ENCODE measurements around the gene NEAT1. TPM values are rescaled to one million over a fixed set of nuclear protein-coding genes. Genes with fewer than 3 reads are reported as not detected.

The NEAT1 gene
- total RNA-seq, result 4.3 and 7.9 TPM in 2 replicates

DNA sequence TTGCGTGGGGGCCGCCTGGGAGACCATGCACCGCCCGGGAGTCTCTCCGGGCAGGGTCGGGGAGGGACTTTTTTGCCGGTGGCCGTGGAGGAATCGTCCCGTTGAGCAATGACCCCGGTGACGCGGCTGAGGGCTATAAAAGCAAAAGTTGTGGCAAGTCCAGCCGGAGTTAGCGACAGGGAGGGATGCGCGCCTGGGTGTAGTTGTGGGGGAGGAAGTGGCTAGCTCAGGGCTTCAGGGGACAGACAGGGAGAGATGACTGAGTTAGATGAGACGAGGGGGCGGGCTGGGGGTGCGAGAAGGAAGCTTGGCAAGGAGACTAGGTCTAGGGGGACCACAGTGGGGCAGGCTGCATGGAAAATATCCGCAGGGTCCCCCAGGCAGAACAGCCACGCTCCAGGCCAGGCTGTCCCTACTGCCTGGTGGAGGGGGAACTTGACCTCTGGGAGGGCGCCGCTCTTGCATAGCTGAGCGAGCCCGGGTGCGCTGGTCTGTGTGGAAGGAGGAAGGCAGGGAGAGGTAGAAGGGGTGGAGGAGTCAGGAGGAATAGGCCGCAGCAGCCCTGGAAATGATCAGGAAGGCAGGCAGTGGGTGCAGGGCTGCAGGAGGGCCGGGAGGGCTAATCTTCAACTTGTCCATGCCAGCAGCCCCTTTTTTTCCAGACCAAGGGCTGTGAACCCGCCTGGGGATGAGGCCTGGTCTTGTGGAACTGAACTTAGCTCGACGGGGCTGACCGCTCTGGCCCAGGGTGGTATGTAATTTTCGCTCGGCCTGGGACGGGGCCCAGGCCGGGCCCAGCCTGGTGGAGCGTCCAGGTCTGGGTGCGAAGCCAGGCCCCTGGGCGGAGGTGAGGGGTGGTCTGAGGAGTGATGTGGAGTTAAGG, at the start of gene NEAT1:
TSS of gene NEAT1 (plus strand) at position 166 of the 883 bp plus-strand sequence.

DNA sequence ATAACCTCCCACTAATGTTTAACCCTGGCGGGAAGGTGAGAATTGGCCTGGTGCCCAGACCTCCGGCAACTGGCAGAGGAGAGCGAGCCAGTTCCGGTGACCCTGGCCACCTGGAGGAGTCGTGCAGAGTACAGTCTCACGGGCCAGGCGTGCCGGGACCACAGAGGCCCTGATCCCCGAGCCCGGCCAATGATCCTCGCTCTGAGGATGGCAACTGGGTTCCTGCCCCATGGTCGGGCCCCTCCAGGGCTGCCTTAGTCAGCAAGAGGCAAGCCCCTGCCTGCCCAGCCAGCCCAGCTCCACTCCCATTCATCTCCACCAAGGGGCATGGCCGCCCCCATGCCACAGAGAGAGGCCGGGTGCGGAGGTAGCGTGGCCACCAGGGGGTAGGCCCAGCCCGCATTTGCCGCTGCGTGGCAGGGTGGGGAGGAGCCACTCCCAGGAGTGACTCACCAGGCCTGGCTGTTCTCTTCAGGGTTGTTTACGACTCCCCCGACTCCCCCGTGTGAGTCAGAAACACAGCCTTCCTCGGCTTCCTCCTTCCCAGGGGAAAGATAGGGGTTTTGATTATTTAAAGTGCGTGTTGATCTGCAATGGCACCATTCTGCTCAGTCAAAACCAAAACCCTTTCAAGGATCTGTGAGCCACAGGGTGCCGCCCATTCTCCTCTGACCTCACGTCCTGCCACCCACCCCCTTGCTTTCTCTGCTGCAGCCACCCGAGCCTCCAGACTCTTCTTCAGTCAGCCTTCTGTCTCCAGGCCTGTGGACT, 40.4 kb upstream of the NEAT1 start, which contains the start of gene SLC25A45:
TSS of gene SLC25A45 (minus strand) at position 614 of the 771 bp plus-strand sequence. CDS start 695 bp downstream, outside the sequence.

DNA sequence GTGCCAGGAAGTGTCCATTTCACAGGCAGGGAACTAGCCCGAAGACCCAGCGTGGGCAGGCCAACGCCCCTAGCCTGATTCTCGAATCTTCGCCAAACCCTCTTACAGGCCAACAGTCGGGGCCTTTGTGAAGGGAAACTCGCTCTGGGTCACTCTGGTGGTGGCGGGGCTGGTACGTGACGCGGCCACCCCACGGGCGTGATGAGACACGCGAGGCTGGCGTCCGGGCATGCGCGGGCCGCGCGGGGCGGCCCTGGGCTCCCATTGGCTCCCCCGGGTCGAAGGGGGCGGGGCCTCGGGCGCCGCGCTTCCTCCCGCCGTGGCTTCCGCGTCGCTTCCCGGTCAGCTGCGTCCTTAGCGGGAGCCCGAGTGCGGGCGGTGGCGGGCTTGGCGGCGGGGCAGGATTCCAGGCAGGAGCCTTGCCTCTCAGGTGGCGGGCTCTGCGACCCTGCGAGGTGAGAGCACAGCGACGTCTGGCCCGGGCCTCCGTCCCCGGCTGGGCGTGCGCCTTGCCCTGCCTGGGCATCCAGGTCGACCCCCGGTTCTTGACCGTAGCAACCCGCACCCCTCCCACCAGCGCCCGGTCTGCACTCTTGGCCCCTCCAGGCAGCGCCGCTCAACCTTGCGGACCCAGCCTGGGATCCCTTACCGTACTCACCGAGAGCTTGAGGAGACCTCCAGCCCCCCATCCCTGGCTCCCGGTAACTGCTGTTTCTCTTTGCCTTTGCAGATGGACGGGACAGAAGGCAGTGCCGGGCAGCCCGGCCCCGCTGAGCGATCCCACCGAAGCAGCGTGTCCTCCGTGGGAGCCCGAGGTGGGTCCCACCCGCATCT, 36.1 kb upstream of the NEAT1 start, which contains the start of gene FRMD8:
TSS of gene FRMD8 (plus strand) at position 331 of the 834 bp plus-strand sequence. CDS start at position 731, 400 bp downstream.

Other genes starting within 250 kb of the NEAT1 start
- gene CAPN1, start 240.9 kb upstream of the NEAT1 start, total RNA-seq, result 363 and 398 TPM in 2 replicates
- 4.6 and 21.3 TPM in 2 replicates for gene POLA2, start 160.8 kb upstream of the NEAT1 start, total RNA-seq
- gene CDC42EP2, start 107.9 kb upstream of the NEAT1 start, total RNA-seq, result 22.4 and 27.5 TPM in 2 replicates
- gene DPF2, start 88.9 kb upstream of the NEAT1 start, total RNA-seq, result 23.7 and 26.5 TPM in 2 replicates
- gene TIGD3, start 68.0 kb upstream of the NEAT1 start, total RNA-seq, result 0.08 TPM in 1 of 2 replicates, not detected in the other
- 0.23 and 1.4 TPM in 2 replicates for gene SLC25A45, start 40.2 kb upstream of the NEAT1 start, total RNA-seq
- 55.0 and 62.9 TPM in 2 replicates for gene FRMD8, start 36.2 kb upstream of the NEAT1 start, total RNA-seq
- gene MALAT1, start 76.2 kb downstream of the NEAT1 start, total RNA-seq, result 636 and 1,552 TPM in 2 replicates
- 86.5 and 88.0 TPM in 2 replicates for gene SCYL1, start 102.3 kb downstream of the NEAT1 start, total RNA-seq
- 24.9 and 43.0 TPM in 2 replicates for gene LTBP3, start 135.6 kb downstream of the NEAT1 start, total RNA-seq
- gene ZNRD2, start 147.7 kb downstream of the NEAT1 start, total RNA-seq, result 66.4 and 90.1 TPM in 2 replicates
- 37.1 and 47.3 TPM in 2 replicates for gene FAM89B, start 149.7 kb downstream of the NEAT1 start, total RNA-seq
- gene EHBP1L1, start 153.3 kb downstream of the NEAT1 start, total RNA-seq, result 55.5 and 75.6 TPM in 2 replicates
- 0.23 and 0.57 TPM in 2 replicates for gene KCNK7, start 173.0 kb downstream of the NEAT1 start, total RNA-seq
- 34.0 and 37.3 TPM in 2 replicates for gene MAP3K11, start 191.4 kb downstream of the NEAT1 start, total RNA-seq
- gene PCNX3, start 193.0 kb downstream of the NEAT1 start, total RNA-seq, result 27.0 and 30.7 TPM in 2 replicates
- gene SIPA1, start 215.3 kb downstream of the NEAT1 start, total RNA-seq, result 19.0 and 19.4 TPM in 2 replicates
- gene RELA, start 240.1 kb downstream of the NEAT1 start, total RNA-seq, result 51.6 and 64.1 TPM in 2 replicates

Measured in hair follicular keratinocyte (primary cell).